ENCODE results near the gene CMTM4. TPM values are rescaled to one million over a fixed set of nuclear protein-coding genes. Genes with fewer than 3 reads are reported as not detected.

The CMTM4 gene
- total and polyA plus RNA-seq, 2 donors (not counting 1 experiment from before 2014, with no cell fraction given), result 0.06 to 0.59 TPM

GRCh38 chr16:66731101-66731500, 34.6 kb upstream of the CMTM4 start:
- TF ChIP-seq CTCF (IDR thresholded peaks at IDR 0.05) (no peak), EZH2 (IDR thresholded peaks at IDR 0.05; ENCODE audit: borderline replicate concordance, insufficient read depth, low read depth, low read length, poor library complexity, severe bottlenecking) (no peak)
- Histone ChIP-seq H3K9me3 (ENCODE audit: control extremely low read depth in 1 of 3, control insufficient read depth in 2 of 3, insufficient read depth in 1 of 3, low read length in 2 of 3) (no peaks in the 10 kb centered on the region), H3K36me3 (replicated peaks in 1 of 2; ENCODE audit: control extremely low read depth in 1 of 2, control insufficient read depth in 1 of 2, extremely low read depth in 1 of 2, insufficient read depth in 2 of 2, low read length in 1 of 2) (peaks cover 6 to 80% of the 10 kb centered on the region in 2 experiments), H3K9ac (ENCODE audit: low read length) (no peak overlapping the region), H3K4me2 (replicated peaks; ENCODE audit: low read depth, low read length, poor library complexity, severe bottlenecking) (no peak overlapping the region), H4K20me1 (ENCODE audit: control insufficient read depth, insufficient read depth, low read length, poor library complexity, severe bottlenecking) (no peaks in the 10 kb centered on the region), H3K27ac (ENCODE audit: low read length in 2 of 2) (no peak overlapping the region), H2AFZ (ENCODE audit: insufficient read depth, low read depth, low read length, poor library complexity, severe bottlenecking) (no peak overlapping the region), H3K4me1 (ENCODE audit: control insufficient read depth in 2 of 2, insufficient read depth in 2 of 2, low read length in 2 of 2) (no peaks in the 10 kb centered on the region), H3K79me2 (ENCODE audit: control insufficient read depth, insufficient read depth, low read length) (no peaks in the 10 kb centered on the region), H3K27me3 (replicated peaks in 1 of 4; ENCODE audit: control extremely low read depth in 1 of 4, control insufficient read depth in 3 of 4, insufficient read depth in 4 of 4, low read length in 3 of 4) (no peaks in the 10 kb centered on the region), H3K4me3 (ENCODE audit: control extremely low read depth in 1 of 5, extremely low read depth in 1 of 5, insufficient read depth in 1 of 5, low read depth in 2 of 5, low read length in 4 of 5) (no peak overlapping the region)
- intact Hi-C loops (cut with micrococcal nuclease), result no loop called here
- ChIA-PET CTCF (interaction anchor here (1.5 to 2.3 kb wide), 2 partner anchors 9 to 20 kb away, joined by 5 to 8 read pairs; partner anchors contain the start of gene DYNC1LI2), POLR2A (no interaction called here)
- Mint-ChIP-seq H3K9me3 (ENCODE audit: insufficient read depth) (no peaks in the 10 kb centered on the region), H3K27me3 (no peaks in the 10 kb centered on the region), H3K27ac (no peak overlapping the region), H3K4me3 (no peak overlapping the region), H3K4me1 (peaks cover 3% of the 10 kb centered on the region)
- no peak for ATAC-seq (ENCODE audit: low read depth)
- 97% methylated on average over 5 of the region's 7 CpGs for WGBS (ENCODE audit: insufficient coverage)
- no peak for DNase-seq

- ChIA-PET POLR2A (no interaction called here), CTCF (interaction anchor here (0.8 to 3.8 kb wide), 15 partner anchors 9 to 323 kb away, joined by 3 to 40 read pairs (median 5); partner anchors contain the start of genes CKLF and DYNC1LI2)
- H3K4me3 ChIP-seq (ENCODE audit: control extremely low read depth in 1 of 5, extremely low read depth in 1 of 5, insufficient read depth in 1 of 5, low read depth in 2 of 5, low read length in 4 of 5), result no peak overlapping the region
- Mint-ChIP-seq H3K27ac (no peak overlapping the region), H3K4me3 (no peak overlapping the region), H3K9me3 (ENCODE audit: insufficient read depth) (no peaks in the 10 kb centered on the region), H3K4me1 (peaks cover 3% of the 10 kb centered on the region), H3K27me3 (no peaks in the 10 kb centered on the region)
- no peak overlapping the region for H3K27ac ChIP-seq (ENCODE audit: low read length in 2 of 2)
- no peaks in the 10 kb centered on the region for H3K27me3 ChIP-seq (replicated peaks in 1 of 4; ENCODE audit: control extremely low read depth in 1 of 4, control insufficient read depth in 3 of 4, insufficient read depth in 4 of 4, low read length in 3 of 4)
- no peak overlapping the region for H3K4me2 ChIP-seq (replicated peaks; ENCODE audit: low read depth, low read length, poor library complexity, severe bottlenecking)
- H3K9me3 ChIP-seq (ENCODE audit: control extremely low read depth in 1 of 3, control insufficient read depth in 2 of 3, insufficient read depth in 1 of 3, low read length in 2 of 3), result no peaks in the 10 kb centered on the region
- no peaks in the 10 kb centered on the region for H3K4me1 ChIP-seq (ENCODE audit: control insufficient read depth in 2 of 2, insufficient read depth in 2 of 2, low read length in 2 of 2)
- no peak for ATAC-seq (ENCODE audit: low read depth)
- H3K79me2 ChIP-seq (ENCODE audit: control insufficient read depth, insufficient read depth, low read length), result no peaks in the 10 kb centered on the region
- 79% methylated on average over 3 of the region's 4 CpGs for WGBS (ENCODE audit: insufficient coverage)
- TF ChIP-seq CTCF (IDR thresholded peaks at IDR 0.05) (no peak), EZH2 (IDR thresholded peaks at IDR 0.05; ENCODE audit: borderline replicate concordance, insufficient read depth, low read depth, low read length, poor library complexity, severe bottlenecking) (no peak)
- no peak for DNase-seq
- H3K36me3 ChIP-seq (replicated peaks in 1 of 2; ENCODE audit: control extremely low read depth in 1 of 2, control insufficient read depth in 1 of 2, extremely low read depth in 1 of 2, insufficient read depth in 2 of 2, low read length in 1 of 2), result peaks cover 6 to 81% of the 10 kb centered on the region in 2 experiments
- H3K9ac ChIP-seq (ENCODE audit: low read length), result no peak overlapping the region
- no peak overlapping the region for H2AFZ ChIP-seq (ENCODE audit: insufficient read depth, low read depth, low read length, poor library complexity, severe bottlenecking)
- intact Hi-C loops (cut with micrococcal nuclease), result loop anchor here (1.0 to 2.0 kb wide), 2 partner anchors 139 to 322 kb away; no protein-coding TSS in a partner anchor
- H4K20me1 ChIP-seq (ENCODE audit: control insufficient read depth, insufficient read depth, low read length, poor library complexity, severe bottlenecking), result no peaks in the 10 kb centered on the region
Measured at GRCh38 chr16:66728804-66729203, 32.3 kb upstream of the CMTM4 start.

All from B cell (primary cell).